ENCODE data around the gene GJA4.
A peak's percentile ranks its signal among the peaks of the same experiment; 100 is the strongest.
"Not testable (repeated sequence)": the region's sequence is repeated elsewhere in the genome, so short reads cannot be mapped to it uniquely, and the experiment has no call there.

Gene GJA4

DNA sequence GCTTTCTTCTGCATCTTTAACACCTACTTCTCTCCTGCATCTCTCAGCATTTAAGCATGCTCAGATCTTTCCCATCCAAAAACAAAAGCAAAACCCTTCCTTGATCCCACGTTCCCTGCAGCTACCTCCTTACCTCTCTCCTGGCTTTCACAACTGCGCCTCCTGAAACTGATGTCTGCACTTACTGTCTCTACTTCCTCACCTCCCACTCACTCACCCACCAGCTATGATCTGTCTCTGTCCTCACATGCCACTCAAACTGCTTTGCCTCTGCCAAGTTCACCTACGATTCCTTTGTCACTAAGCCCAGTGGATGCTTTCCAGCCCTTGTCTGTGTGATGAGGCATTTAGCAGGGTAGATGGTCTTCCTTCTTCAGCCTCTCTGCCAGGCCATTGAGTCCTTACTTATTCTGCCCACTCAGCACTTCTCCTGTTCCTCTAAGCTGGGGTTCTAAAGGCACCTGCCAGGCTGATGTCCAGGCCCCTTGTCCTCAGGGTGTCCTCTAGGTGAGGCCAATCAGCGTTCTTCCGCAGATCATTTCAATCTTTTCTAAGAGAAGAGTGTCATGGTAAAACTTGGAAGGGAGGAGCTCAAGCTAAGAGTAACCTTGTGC, 21.8 kb upstream of the GJA4 start:
- DNase-seq (ENCODE audit: low spot score) = no peak

GRCh38 chr1:34771573-34772371, 21.0 kb upstream of the GJA4 start:
- no peak for DNase-seq (ENCODE audit: low spot score)

DNA sequence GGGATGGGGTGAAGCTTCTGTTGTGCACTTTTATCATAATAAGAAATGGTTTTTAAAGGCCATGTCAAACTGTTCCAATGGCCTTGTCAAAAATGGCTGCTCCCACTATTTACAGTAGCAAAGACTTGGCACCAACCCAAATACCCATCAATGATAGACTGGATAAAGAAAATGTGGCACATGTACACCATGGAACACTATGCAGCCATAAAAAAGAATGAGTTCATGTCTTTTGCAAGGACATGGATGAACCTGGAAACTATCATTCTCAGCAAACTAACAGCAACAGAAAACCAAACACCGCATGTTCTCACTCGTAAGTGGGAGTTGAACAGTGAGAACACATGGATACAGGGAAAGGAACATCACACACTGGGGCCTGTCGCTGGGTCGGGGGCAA, 19.7 kb upstream of the GJA4 start:
- not testable (repeated sequence) for DNase-seq (ENCODE audit: low spot score)

DNA sequence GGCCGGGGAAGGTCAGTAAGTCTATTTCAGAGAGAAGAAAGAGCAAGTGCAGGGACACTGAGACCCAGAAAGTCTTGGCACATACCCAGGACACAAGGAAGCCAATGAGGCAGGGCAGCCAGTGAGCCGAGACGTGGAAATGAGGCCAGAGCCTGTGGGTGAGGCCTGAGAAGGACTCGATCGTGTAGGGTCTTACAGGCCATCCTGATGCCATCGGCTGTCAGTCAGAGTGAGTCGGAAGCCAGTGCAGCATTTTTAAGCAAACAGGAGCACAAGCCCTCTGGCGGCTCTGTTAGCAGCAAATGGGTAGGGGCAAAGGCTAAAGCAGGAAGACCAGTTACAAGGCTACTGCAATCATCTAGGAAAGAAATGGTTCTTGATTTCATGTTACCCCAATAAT, 17.8 kb upstream of the GJA4 start:
- no peak for DNase-seq (ENCODE audit: low spot score)

- no peak for DNase-seq (ENCODE audit: low spot score)
Observed at GRCh38 chr1:34776911-34777310, 15.9 kb upstream of the GJA4 start.

DNA sequence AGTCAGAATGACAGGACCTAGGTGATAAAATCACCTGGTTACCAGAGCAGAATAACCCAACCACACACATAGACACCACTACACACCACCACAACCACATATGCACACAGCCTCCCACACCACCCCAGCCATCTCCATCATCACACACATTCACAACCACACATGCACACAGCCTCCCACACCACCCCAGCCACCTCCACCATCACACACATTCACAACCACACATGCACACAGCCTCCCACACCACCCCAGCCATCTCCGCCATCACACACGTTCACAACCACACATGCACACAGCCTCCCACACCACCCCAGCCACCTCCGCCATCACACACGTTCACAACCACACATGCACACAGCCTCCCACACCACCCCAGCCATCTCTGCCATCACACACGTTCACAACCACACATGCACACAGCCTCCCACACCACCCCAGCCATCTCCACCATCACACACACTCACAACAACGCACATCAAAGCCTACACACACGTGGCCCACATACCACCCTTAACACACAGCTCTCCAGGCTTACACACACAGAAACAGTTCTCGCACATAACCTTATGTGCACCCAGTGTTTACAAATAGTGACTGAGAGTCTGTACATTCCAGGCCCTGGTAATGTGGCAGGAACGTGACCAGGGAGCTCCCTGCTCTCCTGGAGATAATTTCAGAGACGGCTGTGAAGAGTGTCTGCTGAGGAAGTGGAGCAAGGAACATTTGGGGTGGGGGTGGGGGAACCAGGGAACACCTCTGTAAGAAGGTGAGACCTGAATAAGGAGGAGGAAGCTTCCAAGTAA, 15.1 kb upstream of the GJA4 start:
- no peak for DNase-seq (ENCODE audit: low spot score)

GRCh38 chr1:34778381-34778780, 14.4 kb upstream of the GJA4 start:
- DNase-seq (ENCODE audit: low spot score) = no peak

GRCh38 chr1:34779005-34779404, 13.8 kb upstream of the GJA4 start:
- no peak for DNase-seq (ENCODE audit: low spot score)

GRCh38 chr1:34779526-34779925, 13.3 kb upstream of the GJA4 start:
- DNase-seq (ENCODE audit: low spot score) = no peak

GRCh38 chr1:34779962-34780361, 12.8 kb upstream of the GJA4 start:
- no peak for DNase-seq (ENCODE audit: low spot score)

- DNase-seq (ENCODE audit: low spot score) = no peak
Observed at GRCh38 chr1:34780528-34780927, 12.3 kb upstream of the GJA4 start.

DNA sequence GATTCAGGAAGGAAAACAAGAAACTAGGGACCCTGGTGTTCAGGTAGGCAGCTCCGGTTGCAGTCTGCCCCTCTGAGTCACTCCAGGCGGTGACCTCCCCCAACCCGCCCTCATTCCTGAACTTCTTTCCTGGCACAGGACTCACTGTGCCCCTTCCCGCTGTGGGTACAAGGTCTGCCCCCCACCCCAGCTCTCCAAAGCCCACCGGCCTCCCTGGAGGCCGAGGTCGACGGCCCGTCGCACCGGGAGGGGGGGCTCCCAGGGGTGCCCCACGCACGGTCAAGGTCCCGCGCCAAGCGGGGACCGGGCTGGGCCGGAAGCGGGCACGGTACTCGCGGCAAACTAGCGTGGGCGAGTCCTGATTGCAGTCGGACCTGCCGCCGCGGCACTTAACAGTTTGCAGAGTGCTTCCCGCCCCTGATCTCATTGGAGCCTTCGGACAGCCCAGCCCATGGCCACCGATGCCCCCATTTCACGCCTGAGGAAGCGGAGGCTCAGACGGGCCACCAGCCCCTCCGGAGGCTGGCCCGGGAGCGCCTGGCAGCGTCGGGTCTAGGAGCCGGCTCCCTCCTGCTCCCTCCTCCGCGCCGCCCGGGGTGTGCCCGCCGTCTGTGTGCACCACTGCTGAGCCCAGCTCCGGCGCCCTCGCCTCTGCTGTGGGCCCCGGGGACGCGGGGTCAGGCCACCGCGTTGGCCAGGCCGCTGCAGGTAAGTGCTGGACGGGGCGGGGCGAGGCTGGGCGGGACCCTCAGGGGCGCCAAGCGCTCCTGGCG, 11.5 kb upstream of the GJA4 start, which contains the start of gene GJB3:
Gene GJB3, plus strand, starts transcription at position 144 of the 773 bp plus-strand sequence. CDS start 3,549 bp downstream, outside the sequence.
- DNase-seq (ENCODE audit: low spot score) = peak; percentile 58

DNA sequence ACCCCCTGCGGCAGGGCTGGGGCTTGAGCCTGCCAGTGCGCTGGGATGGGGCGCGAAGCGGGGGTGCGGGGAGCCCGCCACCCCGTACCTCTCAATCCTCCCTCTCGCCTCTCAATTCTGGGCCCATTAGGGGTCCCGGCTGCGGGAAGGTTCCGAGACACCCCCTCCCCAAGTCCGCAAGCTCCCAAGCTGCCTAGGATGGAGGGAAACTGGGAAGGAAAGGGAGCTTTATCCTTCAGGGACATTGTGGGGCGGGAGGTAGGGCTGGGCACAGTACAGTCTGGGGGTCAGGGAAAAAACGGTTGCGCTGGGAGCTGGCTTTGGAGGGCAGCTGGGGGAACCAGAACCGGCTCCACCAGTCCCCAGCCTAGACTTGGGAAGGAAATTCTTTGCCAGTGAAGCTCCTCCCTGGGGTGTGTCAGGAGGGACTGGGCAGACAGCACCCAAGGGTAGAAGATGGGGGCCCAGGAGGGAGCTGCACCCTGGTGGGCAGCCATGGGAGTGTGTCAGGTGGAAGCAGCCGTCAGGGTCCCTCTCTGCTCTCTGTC, 10.9 kb upstream of the GJA4 start:
- DNase-seq (ENCODE audit: low spot score) = no peak

- no peak for DNase-seq (ENCODE audit: low spot score)
Observed at GRCh38 chr1:34784751-34785221, 8.0 kb upstream of the GJA4 start.

- DNase-seq (ENCODE audit: low spot score) = no peak
Observed at GRCh38 chr1:34785231-34785874, 7.4 kb upstream of the GJA4 start.

- DNase-seq (ENCODE audit: low spot score) = no peak
Observed at GRCh38 chr1:34785875-34786470, 6.8 kb upstream of the GJA4 start.

DNA sequence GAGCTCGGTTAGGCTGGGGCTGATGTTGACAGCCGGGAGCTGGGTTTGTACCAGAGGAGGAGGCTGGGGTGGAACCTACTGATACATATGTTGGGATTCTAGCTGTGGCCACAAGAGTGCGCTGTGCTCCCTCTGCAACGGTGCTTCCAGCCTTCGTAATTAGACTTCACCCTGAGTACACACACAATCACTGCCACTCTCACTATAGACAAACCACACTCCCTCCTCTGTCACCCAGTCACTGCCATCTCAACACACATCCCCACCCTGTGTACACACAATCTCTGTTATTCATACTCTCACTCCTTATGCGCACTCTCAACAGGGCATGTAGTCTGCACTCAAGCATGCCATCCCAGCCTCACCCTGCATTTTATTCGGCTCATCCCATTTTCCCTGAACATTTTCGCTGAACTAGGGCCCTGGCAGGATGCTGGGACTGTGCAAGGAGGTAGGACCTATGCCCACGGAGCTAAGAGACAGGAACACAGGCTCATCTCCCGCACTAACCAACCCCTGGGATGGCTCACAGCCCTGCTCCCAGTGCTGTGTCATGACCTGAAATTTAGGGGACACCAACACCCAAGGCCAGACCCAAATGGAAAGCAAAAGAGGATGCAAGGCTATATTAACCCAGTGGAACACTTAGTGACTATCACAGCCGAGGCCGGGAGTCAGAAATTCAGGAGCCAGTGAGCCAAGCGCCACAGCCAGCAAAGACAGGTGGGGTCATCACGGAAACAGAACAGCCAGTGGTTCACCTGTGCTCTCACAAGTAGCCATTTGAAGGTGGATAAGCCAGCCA, 6.1 kb upstream of the GJA4 start:
- peak; percentile 84 for DNase-seq (ENCODE audit: low spot score)

- peak; percentile 55 for DNase-seq (ENCODE audit: low spot score)
Observed at GRCh38 chr1:34787461-34788420, 5.1 kb upstream of the GJA4 start.

- DNase-seq (ENCODE audit: low spot score) = no peak
Observed at GRCh38 chr1:34790985-34791384, 1.8 kb upstream of the GJA4 start.
